Subcutaneous adipose tissue (tissue), 4 donors: ENCODE measurements around the gene JARID2. TPM values are rescaled to one million over a fixed set of nuclear protein-coding genes. Genes with fewer than 3 reads are reported as not detected.

Experiments
- CTCF ChIP-seq: fragments of 450-650 bp; IDR thresholded peaks from one replicate; pipeline ENCODE4 v1.5.1; 2016; ENCODE audit warnings: low read depth, mild to moderate bottlenecking, control low read depth, antibody characterized with exemption, moderate library complexity
- total RNA-seq, 4 donors: library from RNA; depleted of rRNA; stranded (reverse); fragments of >200 nt; gene quantifications; one replicate each; pipeline ENCODE4 v1.1.0, GENCODE V29; 2016

Gene JARID2
- total RNA-seq, 4 donors from 2014 or later: 9.8 to 17.2 (median 12.1) TPM

DNA sequence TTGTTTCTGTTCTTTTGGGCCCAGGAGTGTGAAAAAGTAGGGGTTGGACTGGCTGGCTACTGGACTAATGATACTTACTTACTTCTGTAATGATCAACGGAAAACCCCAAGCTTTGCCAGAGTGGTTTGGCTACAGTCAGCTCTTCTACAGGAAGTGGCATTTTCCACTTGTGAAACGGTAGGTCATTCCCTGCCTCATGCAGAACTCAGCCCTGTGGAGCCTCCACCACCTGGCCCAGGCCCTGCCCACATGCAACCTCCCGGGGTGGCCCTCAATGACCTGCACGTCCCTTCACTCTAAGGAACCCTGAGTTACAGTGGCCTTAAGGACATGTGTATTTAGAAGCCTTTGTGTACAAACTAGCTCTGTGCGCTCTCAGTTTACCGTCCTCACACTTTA is 276.6 kb downstream of the JARID2 start:
- no peak for TF ChIP-seq CTCF

DNA sequence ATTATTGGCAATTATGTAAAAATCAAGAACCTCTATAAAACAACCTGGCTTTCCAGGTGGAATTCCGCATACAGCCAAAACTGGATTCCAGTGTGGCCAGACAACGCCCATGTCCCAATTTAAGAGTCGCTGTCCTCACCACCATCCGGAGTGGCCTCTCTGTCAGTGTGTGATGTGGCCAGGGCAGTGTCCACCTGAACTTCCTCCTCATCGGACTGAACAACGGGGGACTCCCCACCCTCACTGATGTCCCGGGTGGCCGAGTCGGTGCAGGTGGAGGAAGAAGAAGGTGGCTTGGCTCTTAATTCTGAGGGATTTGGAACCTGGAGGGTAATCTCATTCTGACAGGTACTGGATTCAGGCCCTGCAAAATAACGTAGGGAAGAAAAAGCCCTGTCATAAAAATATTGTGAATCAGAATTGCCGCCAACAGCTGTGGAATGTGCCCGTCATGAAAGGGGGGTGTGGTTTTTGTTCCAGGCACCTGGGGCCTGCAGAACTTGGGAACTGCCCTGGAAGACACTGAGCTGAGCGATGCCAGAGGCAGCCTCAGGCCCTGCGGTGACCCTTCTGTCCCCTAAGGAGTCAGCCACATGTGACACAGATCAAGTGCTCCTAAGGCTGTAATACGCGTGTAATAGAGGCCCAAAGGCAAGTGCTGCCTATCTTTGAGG is 277.1 kb downstream of the JARID2 start:
- TF ChIP-seq CTCF: no peak

DNA sequence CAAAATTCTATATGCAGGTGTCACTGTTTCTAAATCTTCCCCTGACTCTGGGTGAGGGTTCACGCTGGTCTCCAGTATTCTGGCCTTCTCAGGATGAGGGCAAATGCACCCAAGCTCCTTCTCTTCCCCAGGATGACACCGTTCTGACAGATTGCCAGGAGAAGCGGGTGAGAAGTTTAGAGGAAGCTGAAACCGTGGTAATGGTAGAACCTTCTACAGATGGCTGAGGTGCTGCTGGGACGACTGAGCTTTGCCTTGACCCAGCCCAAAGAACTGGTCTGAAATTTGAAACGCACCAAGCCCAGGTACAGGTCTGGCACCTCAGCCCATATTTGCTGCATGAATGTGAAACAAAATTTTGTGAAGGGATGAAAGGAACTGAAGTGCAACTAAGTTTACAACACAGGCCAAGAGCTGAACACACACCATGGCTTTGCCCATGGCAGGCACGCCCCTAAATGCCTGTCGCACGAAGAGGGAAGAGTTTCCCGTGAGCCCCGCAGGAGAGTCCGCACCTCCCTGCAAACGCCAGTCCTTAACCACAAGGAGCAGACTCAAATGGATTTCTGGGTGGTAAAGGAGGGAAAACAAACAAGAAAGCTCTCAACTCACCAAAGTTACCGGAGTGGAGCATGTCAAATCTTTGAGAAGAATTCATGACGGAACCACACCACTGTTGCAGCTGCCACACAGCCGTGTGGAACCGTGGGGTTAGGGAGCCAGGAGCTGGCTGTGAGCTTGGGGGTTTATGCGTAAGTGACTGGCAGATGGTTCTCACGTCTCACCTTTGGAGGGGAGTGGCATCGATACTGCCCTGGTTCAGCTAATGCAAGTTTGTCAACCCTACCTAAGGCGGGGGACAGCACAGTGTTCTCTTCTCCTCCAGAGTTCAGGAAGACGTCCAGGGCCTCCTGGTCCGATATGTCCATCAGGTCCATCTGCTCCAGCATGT is 278.1 kb downstream of the JARID2 start:
- TF ChIP-seq CTCF: no peak

GRCh38 chr6:15524861-15525401 is 279.1 kb downstream of the JARID2 start:
- TF ChIP-seq CTCF: no peak

DNA sequence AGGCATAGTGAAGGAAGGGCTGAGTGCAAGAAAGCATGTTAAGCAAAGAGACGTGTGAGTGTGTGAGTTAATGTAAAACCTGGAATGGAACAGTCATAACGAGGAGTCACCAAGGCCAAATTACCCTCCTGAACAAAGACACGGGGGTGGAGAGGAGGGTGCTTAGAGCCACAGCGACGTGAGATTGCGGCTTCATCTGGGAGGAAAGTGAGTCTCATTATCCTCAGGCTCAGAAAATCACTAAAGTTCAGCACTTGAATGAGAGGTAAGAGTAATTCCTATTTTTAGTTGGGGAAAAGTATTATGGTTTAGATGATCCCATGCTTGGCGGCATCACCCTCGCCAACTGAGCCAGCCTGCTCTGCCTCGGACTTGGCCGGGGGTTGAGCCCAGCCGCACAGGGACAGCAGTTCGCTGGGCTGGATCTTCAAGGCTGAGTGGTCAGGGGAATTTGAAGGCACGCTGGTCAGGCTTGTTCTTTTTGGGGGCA is 280.4 kb downstream of the JARID2 start:
- TF ChIP-seq CTCF: no peak

DNA sequence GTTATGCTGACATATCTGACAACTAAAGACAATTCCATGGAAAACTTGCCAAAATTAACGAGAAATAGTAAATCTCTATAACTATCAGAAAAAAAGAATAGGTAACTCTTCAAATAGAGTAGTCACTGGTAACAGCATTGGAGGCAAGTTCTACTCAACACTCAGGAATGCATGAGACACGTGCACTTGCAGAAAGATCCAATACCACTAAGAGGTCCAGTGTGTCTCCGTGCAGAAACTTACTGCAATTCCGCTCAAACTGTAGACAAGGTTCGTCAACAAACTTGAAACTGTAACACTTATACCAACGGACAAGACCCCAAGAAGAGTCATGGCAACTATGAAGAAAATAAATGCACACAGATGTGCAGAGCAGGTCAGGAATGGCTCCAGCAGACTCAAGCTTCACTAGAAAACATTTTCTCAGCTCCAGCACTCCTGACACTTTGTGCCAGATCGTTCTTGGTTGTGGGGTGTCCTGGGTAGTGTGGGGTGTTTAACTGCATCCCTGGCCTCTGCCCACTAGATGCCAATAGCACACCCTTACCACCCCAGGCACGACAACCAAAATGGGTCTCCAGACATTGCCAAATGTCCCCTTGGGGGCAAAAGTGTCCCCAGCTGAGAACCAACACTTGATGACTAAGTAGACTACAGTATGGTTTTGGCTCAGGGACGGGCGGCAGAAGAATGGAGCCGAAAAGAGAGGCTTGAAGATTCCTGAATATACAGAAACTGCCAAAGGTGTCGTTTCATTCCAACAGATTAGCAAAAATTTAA is 282.2 kb downstream of the JARID2 start:
- no peak for TF ChIP-seq CTCF
